ENCODE data around the gene SORL1-AS1.

SORL1-AS1 gene

DNA sequence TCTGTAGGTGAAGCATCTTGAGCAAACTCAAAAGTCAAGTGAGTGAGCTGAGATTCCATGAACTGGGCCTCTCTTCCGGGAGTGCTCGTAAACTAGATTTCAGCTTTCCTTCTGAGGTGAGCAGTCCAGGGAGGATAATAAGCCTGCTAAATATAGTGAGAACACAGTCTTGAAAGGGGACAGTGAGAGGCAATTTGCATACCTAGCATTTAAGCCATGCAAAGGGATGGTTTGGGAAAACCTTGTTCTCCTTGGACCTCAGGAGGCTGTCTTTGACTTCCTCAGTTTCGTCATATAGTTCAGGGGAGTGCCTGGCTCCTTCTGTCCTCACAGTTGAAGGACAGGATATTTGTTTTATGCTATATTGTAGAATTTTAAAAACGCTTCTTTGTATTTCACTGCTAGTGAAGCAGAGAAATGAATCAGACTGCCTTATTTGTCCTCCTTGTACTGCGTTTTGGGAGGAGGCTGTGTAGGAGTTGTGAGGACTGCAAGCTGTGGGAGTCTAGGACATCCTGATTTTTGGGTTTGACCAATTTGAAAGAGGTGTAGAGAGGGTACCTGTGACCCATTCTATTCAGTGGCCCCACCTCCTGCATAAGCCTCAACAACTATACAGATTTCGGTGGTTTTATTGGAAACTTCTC lies 11.0 kb upstream of the SORL1-AS1 start:
- H2AK5ac ChIP-seq (ENCODE audit: low read depth, low read length): peak overlapping the region; percentile 24
- H3K56ac ChIP-seq (ENCODE audit: extremely low read depth, insufficient read depth, low read length): no peak overlapping the region
- no peak overlapping the region for H3K4me3 ChIP-seq (ENCODE audit: insufficient read depth, low read depth, low read length)
- 0 out of 4 replicates have a peak overlapping the region, but pooled peaks of 1 of the 2 experiments have one; percentile 9 for H4K8ac ChIP-seq (ENCODE audit: low read depth in 2 of 2, low read length in 2 of 2)
- H3K4me2 ChIP-seq (ENCODE audit: low read depth, low read length): no peak overlapping the region
- H2BK20ac ChIP-seq (ENCODE audit: low read depth, low read length): peak overlapping the region; percentile 78
- ATAC-seq (ENCODE audit: low read depth) (no peak), DNase-seq (no peak)
- no peak overlapping the region for H2AFZ ChIP-seq (replicated peaks; ENCODE audit: low read length, poor library complexity)
- H3K23ac ChIP-seq (ENCODE audit: low read depth, low read length): 0 out of 2 replicates have a peak overlapping the region, but pooled peaks have one; percentile 9
- CTCF ChIA-PET: no interaction called here
- no peak overlapping the region for H2BK5ac ChIP-seq (ENCODE audit: low read depth, low read length, poor library complexity, severe bottlenecking)
- H3K9ac ChIP-seq (ENCODE audit: low read depth, low read length): no peak overlapping the region
- no TSS peak for BruUV-seq (replicated peaks)
- POLR2A ChIA-PET (ENCODE audit: unreplicated experiment): no interaction called here
- intact Hi-C loops (cut with micrococcal nuclease): loop anchor here (10.0 kb wide), 1 partner anchor 741 kb away; no protein-coding TSS in a partner anchor
- peak overlapping the region; percentile 37; the same call in 1 of the 2 replicates for H4K91ac ChIP-seq (ENCODE audit: insufficient read depth, low read depth, low read length)
- H3K36me3 ChIP-seq (ENCODE audit: control insufficient read depth, insufficient read depth, low read length): no peaks in the 10 kb centered on the region
- in situ Hi-C loops (cut with MboI; ENCODE audit: low sequenced_read_pairs): loop anchor here (25.0 kb wide), 1 partner anchor 648 kb away; the partner anchor contains the start of gene BLID
- H4K20me1 ChIP-seq (ENCODE audit: insufficient read depth, low read length): peaks cover 4% of the 10 kb centered on the region; the same call in 1 of the 2 replicates
- 100% methylated on average over 2 of the region's 6 CpGs; no CpG with 5 or more reads in 1 of the 2 experiments for WGBS, 2 experiments (ENCODE audit: extremely low coverage in 2 of 2, insufficient read length in 1 of 2)
- no peak overlapping the region for H3K18ac ChIP-seq (ENCODE audit: low read depth, low read length)
- H3K9me1 ChIP-seq (ENCODE audit: insufficient read depth, low read length): peaks cover 14% of the 10 kb centered on the region; the same call in 1 of the 2 replicates
- TF ChIP-seq CEBPB (IDR thresholded peaks at IDR 0.05; ENCODE audit: low read depth, low read length) (no peak), MXI1 (IDR thresholded peaks at IDR 0.05; ENCODE audit: borderline replicate concordance, low read depth, low read length) (no peak)
- peaks cover 17% of the 10 kb centered on the region for H3K4me1 ChIP-seq (ENCODE audit: control insufficient read depth, insufficient read depth, low read length)
- H3K14ac ChIP-seq (replicated peaks; ENCODE audit: low read depth, low read length): peak overlapping the region; percentile 39
- H3K27ac ChIP-seq (ENCODE audit: insufficient read depth, low read length): no peak overlapping the region
- H3K9me3 ChIP-seq (ENCODE audit: control insufficient read depth, insufficient read depth, low read length): no peaks in the 10 kb centered on the region
- peak overlapping the region; percentile 29 for H3K4ac ChIP-seq (ENCODE audit: low read depth, low read length)
- peak overlapping the region; percentile 50; the same call in 1 of the 3 replicates for H2BK15ac ChIP-seq (ENCODE audit: low read depth, low read length)
- dilution Hi-C loops (cut with HindIII; ENCODE audit: low sequenced_read_pairs, unreplicated experiment): no loop called here
- peak overlapping the region; percentile 65 for H2AK9ac ChIP-seq (replicated peaks; ENCODE audit: low read depth, low read length, poor library complexity)
- H3K79me1 ChIP-seq (ENCODE audit: low read depth in 1 of 2, low read length in 2 of 2): peaks cover 0 to 7% of the 10 kb centered on the region in 2 experiments; a peak in 2 of 4 replicates
- H4K5ac ChIP-seq (ENCODE audit: low read depth, low read length): no peak overlapping the region
- H3K27me3 ChIP-seq (ENCODE audit: control insufficient read depth, insufficient read depth, low read length): peaks cover 5% of the 10 kb centered on the region; the same call in 1 of the 2 replicates
- H2BK120ac ChIP-seq (ENCODE audit: low read depth, low read length): peak overlapping the region; percentile 72

Measured in IMR-90 (cell line).